Adrenal gland (tissue), 5 donors: ENCODE measurements around the gene IL31RA.

Source experiments
- CTCF ChIP-seq, 6 experiments: fragments of 450-650 bp in 4 of 6; fragments of 200-600 bp in 2 of 6; sonication (generic) in 1 of 6; IDR thresholded peaks; 1 replicate in 5 of 6; 2 replicates in 1 of 6; pipeline versions ENCODE4 v1.5.1 to v1.8.0; 2016 to 2021; ENCODE audit warnings: antibody characterized with exemption in 6 of 6, mild to moderate bottlenecking in 2 of 6, moderate library complexity in 1 of 6
- POLR2A ChIP-seq, 2 donors: fragments of 450-650 bp; IDR thresholded peaks; one replicate each; pipeline ENCODE4 v1.6.1; 2017; ENCODE audit warnings: antibody characterized with exemption in 2 of 2, mild to moderate bottlenecking in 2 of 2, moderate library complexity in 1 of 2
- donor health status: DM: no; HTN: no; CAD: no.

GRCh38 chr5:55897206-55897894 lies 46.2 kb downstream of the IL31RA start:
- TF ChIP-seq CTCF (IDR thresholded peaks at IDR 0.05): no peak
- TF ChIP-seq POLR2A (IDR thresholded peaks at IDR 0.05): no peak
